GM21825 (cell line): Measurements from ENCODE around the gene IGSF21.

ENCODE experiments used
- ATAC-seq: cut with Tn5 transposase; IDR thresholded peaks from one replicate; pipeline ENCODE4 v1.9.1; 2021; ENCODE audit warnings: mild to moderate bottlenecking, moderate library complexity; ENCODE audit not compliant: unreplicated experiment

The IGSF21 gene

DNA sequence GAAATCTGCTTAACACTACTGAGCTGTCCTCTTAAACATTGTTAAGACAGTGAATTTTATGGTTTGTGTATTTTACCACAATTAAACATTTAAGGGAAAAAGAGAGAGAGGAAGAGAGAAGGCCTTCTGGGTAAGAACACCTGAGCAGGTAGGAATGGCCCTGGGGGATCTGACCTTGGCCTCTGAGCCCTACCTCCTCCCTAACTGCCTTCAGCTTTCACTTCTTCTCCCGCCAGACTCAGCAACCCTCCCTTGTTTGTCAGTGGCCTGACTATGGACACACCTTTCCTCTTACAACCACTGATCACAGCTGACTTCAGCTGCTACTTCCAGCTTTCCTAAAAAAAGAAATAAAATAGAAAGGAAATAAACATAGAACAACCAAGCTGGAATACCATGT is 13.5 kb upstream of the IGSF21 start:
- ATAC-seq = no peak

DNA sequence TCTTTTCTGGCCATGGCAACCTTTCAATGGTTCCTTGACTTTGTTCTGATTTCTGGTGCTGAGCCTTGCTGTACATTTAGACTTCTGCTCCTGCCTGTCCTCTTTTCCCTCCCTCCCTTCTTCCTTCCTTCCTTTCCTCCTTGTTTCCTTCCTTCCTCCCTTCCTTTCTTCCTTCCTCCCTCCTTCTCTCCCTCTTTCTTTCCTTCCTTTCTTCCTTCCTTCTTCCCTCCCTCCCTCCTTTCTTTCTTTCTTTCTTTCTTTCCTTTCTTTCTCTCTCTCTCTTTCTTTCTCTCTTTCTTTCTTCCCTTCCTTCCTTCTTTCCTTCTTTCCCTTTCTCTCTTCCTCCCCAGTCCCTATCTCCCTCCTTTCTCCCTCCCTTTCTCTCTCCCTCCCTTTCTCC is 10.4 kb upstream of the IGSF21 start:
- ATAC-seq = no peak

DNA sequence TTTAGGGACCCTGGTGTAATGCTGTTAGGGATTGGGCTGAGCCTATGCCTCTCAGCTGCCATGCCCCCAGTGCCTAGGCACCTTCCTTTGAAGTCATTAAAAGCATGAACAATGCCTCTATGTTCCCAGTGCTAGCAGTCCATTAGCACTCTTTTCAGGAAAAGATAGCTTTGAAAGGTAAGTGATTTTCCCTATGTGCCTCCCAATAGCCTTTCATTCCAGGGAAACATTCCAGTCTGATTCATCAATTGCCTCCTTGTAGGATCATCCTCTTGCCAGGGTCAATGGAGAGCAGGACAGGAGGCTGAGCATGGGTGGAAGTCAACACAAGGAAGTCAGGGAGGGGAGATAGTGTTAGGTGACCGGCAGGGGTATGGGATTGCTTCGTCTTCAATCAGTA is 8.6 kb upstream of the IGSF21 start:
- no peak for ATAC-seq

DNA sequence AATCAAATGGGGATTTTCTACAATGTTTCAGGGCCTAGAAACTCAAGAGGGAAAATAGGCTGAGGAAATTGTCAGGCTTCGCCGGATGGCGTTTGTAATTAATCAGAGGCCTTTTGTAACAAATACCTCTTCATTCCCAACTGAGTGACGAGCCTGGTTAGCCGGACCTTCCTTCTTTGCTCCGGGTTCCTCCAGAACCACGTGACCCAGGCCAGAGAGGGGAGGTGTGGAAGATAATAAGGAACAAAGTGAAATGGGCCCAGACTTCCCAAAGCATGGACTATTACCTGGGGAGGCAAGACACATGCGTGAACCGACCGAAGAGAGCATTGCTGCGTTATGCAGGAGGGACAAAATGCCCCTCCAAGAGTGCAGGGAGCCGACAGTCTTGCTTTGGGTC is 7.5 kb upstream of the IGSF21 start:
- ATAC-seq = no peak

DNA sequence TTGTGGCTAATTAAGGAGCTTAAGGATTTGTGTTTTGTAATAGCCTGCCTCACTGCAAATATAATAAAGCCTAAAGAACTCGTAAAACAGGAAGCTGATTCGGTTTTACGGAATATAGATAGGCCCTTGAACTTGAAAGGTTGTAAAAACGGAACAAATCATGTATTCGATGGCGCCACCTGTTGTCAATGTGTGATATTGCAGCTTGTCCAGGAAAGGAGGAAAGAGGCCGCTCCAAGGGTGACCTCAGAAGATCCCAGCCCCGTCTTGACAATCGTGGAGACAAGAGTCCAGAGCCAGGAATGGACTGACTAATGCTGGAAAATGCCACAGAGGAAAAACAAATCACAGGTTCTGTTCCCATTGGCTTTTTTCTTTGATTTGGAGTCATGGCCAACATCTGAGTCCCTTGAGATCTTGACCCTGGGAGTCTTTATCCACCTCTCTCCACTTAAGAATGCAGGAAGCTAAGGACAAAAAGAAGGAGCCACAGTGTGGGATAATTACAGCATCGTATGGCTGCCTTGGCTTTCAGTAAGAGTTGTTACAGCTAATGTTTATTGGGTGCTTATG is 7.0 kb upstream of the IGSF21 start:
- no peak for ATAC-seq

DNA sequence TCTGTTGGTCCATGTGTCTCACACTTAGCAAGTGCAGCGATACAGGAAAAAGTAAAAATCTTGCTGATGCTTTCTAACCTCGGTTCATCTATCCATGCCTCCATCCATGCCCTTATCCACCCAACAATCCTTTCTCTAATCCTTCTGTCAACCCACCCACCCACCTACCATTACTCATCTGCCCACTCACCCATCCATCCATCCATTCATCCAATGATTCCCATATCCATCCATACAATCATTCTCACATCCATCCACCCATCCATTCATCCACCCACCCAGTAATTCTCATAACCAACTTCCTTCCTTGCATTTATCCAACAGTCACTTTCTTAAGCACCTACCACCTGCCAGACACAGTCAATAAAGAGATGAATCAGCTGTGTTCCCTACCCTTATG is 6.1 kb upstream of the IGSF21 start:
- no peak for ATAC-seq

DNA sequence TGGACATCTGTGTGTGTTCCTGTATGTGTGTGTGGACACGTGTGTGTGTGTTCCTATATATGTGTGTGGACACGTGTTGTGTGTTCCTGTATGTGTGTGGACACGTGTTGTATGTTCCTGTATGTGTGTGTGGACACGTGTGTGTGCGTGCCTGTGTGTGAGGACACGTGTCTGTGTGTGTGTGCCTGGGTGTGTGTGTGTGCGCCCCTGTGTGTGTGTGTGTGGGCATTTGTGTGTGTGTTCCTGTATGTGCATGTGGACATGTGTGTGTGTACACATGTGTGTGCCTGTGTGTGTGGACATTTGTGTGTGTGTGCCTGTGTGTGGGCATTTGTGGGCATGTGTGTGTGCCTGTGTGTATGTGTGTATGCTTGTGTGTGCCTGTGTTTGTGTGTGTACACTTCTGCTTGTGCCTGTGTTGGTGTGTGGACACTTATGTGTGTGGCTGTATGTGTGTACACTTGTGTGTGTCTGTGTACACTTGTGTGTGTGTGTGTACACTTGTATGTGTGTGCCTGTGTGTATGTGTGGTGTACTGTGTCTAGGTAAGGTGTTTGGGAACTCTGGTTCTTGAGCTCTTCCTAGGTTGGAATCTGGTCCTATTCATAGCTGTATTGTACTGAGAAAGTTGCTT is 3.7 kb upstream of the IGSF21 start:
- ATAC-seq = no peak

DNA sequence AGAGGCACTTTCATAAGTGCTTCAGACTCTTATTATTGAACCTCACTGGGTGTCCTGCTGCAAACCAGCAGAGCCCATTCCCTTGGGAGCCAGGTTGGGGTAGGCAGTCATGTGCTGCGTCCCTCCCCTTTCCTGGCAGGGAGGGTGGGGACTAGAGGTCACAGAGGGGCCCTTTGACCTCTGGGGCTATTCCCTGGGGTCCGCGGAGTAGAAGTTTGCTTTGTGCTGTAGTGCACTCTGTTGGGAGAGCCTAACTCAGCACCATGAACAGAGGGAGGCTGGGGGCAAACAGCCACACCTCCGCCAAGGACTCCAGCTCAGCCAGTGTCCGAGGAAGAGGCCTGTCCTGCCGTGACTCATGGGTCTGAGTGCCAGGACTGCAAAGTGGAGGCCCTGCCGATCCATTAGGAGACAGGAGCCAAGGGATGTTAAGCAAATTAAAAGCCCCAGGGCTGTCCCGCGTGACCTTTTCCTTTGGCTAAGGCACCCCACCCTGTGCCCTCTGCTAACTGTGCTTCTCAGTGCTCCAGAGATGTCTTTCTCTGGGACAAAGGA is 3.0 kb upstream of the IGSF21 start:
- no peak for ATAC-seq

DNA sequence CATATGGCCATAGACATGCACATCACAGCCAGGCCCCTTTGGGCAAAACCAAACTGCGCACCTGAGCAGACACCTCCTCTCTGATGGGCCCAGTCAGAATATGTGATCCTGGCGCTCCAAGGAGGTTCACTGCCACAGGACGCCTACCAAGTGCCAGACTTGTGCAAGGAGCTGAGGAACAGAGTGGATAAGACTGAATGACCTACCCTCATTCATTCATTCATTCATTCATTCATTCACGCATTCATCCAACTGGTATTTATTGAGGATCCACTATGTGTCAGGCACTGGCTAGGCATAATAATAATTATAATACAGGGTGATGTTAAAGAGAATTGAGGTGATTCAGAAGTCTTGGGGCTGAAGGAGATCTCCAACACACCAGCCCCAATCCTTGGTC is 2.4 kb upstream of the IGSF21 start:
- ATAC-seq = no peak

DNA sequence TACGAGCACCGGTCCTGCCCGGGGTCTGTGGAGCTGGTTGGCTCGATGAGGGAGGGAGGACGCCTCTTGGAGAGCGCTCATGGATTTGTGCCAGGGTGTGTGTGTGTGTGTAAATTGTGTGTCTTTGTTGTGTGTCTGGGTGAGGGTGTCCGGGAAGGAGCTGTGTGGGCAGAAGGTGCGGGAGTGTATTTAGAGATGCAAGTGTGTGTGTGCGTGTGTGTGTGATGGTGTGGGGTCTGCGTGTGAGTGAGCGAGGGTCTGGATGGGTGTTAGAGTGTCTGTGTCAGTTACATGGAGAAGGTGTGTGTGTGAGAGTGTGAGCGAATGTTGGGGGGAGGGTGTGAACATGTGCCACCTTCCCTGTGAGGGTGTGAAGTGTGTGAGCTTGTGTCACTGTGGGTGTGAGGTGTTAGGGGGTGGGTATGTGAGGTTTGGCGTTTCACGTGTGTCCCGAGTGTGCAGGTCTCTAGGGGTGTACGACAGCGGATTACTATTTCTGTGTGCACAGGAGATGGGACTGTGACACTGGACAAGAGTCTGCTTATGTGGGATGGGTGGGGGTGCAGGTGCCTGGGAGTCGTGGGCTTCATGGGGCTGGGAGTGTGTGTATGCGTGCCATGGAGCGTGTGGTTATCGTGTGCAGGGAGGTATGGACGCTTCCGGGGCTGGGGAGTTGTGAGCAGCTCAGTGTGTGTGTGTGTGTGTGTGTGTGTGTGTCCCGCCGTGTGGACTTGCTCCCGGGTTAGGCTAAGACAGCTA is 880 bp downstream of the IGSF21 start:
- ATAC-seq = no peak

DNA sequence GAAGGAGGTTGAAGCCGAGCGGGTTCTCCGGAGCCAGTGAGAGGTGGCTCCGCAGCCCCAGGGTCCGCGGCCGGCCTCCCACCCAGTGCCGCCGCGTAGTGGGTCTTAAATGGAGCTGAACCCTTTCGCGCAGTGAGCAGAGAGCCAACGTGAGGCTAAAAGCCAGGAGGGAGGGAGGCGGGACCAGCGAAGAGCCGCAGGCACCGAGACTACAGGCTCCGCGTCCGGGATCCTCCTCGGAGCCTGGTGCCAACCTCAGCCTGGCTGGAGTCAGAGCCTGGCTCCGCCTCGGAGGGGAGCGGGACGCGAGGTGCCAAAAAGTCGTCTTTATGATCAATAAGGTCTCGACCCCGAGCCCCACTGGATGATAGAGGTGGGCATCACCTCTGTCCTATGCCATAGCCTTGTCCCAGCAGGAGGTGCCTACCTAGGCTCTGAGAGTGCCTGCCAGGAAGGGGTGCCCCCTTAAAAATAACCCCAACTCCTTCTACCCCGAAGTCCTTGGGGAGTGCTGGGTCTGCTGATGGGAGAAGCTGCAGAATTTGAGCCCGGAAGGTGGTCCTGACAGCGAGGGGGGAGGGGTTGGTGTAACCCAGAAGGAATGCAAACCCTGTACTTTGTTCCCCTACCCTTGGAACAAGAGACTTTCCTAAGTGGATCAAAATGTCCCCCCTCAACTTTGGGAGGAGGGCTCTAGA is 1.6 kb downstream of the IGSF21 start:
- ATAC-seq = no peak

DNA sequence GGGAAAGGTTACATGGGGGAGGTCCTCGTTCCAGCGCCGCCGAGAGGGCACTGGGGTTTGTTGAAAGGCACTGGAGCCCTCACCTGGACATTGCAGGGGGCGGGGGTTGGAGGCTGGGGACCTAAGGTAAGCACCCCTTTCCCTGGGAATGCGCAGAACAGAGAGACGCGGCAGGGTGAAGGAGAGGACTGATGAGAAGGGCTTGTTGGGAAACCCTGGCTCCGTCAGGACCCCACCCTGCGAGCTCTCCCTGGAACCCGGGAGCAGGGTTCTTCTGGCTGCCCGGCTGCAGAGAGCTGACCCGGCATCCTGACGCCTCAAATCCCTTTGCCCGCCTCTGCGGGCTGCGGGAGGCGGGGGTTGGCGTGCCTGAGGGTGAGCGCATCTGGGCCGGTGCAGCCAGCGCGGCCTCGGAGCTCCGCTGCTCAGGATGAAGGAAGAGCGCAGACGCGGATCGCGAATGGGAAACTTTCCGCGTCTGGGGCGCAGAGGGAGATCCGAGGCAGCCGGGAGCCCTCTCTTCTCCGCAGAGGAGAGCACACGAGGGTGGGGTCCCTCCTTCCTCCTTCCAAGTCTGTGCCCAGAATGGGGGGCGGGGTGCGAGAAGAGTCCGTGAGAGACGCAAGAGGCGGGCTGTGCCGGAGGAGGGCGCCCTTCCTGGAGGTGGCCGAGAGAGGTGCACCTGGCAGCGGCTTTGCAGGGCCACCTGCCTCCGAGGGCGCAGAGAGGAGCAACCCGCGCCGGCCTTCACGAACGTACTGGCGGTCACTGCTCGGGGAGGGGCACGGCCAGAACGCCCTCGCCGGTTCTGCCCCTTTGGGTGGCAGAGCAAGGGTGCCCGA is 2.4 kb downstream of the IGSF21 start:
- no peak for ATAC-seq

DNA sequence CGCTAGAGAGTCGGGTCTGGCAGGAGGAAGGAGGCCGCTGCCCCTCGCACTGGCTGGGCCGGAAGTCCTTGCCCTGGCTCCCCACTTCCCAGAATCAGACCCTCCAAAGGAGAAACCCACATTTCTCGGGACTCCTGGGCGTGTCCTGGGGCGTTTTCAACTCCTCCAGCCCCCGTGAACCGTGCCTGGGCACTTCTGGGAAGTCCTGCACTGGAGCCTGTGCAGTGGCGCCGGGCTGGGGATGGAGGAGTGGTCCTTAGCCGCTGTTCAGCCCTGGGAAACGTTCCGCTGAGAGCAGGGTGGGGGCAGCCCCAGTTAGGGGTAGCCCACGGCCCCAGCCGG is 3.0 kb downstream of the IGSF21 start:
- ATAC-seq = no peak

DNA sequence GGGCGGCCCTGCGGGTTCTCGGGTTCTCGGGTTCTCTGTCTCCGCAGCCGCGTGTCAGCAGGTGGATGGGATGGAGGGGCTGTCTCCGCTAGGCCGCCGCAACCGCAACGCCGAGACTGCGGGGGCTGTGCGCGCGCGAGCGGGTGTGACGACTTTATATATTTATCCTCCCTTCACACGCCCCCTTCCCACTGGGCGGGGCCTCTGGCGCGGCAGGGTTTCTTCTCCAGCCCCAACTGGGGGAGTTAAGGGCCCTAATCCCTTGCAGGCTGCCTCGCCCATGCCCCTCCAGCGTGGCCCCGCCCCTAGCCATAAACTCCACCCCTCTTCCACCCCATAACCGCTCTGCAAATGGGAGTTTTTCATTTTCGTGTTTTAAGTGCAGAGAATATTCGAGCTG is 3.4 kb downstream of the IGSF21 start:
- ATAC-seq = no peak

DNA sequence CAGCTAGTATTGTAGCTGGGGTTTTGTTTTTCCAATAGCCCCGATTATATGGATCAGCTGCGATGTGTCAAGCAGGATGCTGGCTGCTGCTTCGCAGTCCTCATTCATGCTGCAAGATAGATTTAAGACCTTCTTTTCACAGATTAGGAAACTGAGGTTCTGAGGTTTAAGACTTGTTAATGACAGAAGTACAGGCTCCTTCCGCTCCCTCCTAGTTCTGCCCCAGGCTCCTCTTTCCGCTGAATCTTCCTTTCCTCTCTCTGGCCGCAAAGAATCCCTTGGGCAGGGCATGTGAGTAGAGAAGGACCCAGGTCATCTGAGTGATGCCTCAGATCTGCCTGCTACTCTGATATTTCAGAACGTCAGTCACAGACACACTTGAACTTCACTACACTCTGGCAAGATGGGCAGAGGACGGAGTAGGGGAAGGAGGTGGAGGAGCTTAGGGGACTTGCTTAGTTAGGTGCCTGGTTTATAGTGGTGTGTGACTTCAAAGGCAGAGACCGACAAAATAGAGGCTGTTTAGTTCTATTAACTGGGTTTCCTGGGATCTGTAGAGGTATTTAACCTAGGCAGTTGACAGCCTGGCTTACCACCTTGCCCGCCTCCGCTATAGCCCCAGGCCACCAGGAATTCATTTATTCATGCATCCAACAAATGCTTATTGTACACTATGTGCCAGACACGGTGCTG is 4.2 kb downstream of the IGSF21 start:
- ATAC-seq = no peak

DNA sequence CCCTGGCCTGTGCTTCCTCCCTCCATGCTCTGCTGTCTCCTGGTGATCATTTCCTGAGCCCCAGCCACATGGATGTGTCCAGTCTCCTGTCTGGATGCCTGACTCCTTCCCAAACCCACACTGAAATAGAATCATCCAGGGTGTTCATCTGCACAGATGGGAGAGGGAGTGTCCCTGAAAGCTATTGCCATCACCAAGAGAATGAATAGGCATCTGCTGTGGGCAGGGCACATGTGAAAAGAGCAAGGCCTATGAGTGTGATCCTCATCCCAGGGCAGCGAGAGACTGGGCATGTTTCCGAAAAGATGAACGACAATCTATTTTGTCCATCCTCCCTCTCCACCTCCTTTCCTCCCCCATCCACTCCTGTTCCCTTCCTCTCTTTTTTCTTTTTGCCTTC is 5.0 kb downstream of the IGSF21 start:
- no peak for ATAC-seq

DNA sequence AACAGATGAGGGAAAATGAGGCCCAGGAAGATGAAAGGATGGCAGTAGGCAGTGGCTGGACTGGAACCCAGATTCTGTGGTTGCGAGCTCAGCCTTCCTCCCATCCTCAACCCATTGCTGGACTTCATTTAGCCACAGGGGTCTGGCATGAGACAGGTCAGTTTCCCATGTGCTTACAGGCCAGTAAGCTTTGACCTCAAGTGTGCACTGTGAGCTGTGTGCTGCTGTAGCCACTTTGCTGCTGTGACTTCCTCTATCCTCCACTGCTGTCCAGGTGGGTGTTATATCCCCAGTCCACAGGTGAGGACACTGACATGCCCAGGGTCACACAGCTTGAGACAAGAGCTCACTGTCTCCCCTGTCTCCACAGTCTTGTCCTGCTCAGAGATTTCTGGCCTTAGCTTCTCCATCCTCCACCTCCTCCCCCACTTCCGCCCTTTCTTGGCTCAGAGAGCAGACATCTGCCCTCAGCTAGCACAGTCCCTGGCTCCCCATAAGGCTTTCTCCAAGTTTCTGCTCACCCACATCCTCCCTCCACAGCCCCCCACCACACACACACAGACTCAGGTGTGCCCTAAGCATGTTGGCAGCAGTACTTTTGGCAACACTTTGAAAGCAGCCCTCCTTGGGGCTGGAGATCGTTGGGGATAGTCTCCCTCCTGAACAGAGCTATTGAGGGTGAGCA is 7.3 kb downstream of the IGSF21 start:
- no peak for ATAC-seq

DNA sequence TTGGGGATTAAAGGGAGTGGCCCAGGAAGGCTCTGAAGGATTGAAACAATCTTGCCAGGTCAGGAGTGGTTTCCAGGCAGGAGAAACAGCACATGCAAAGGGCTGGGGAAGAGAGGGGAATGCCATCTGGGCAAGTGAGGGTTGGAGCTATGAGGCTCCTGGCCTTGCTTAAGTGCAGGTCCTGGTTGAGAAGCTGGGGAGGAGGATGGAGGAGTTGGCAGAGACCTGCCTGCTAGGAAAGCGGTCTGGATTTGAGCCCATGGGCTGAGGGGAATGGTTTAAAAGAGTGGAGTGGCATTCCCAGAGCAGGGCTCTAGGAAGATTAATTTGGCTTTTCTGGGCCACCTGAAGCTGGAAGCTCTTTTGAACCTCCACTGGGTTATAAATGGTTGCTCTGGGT is 9.2 kb downstream of the IGSF21 start:
- no peak for ATAC-seq

DNA sequence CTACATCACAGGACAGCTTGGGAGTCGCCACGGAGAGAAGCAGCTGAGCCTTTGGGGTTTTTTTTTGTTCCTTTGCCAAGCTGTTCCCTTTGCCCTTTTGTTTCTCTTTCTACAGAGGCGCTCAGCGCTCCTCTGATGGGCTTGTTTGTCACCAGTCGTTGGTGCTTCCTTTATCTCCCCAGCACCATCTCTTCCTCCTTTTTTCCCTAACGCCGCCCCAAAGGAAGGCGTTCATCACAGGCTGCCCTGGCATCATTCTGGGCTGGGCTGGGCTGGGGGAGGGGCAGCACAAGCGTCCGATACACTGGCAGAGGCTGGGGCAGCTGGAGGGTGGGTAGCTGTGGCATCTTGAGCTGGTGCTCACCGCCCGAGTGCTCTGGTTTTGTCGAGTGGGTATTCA is 10.5 kb downstream of the IGSF21 start:
- no peak for ATAC-seq

DNA sequence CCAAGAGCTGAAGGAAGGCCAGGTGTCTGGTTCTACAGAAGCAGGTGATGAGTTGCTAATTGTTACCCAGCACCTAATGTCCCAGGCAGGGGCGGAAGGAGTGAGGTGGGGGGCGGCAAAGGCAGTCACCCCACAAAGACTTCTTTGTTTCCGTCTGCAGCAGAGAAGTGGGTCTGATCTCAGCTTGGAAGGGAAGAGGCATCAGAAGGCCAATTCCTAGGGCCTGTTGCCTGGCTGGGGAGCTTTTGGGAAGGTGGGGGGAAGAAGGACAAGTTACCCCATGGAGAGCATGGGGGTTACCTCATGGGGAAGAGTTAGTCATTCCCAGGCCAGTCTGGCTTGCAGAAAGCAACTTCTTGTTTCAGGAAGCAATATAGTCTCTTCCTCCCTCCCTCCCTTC is 10.9 kb downstream of the IGSF21 start:
- no peak for ATAC-seq
